HepG2 (cell line): ENCODE results near the gene MYL6. TPM values are rescaled to one million over a fixed set of nuclear protein-coding genes. Genes with fewer than 3 reads are reported as not detected.

Source experiments
- CBX1 ChIP-seq: IDR thresholded peaks from one replicate; pipeline ENCODE4 v1.6.1; 2016; ENCODE audit warnings: antibody characterized with exemption, low read depth
- HOXA7 ChIP-seq: sonication (generic); formaldehyde crosslinking; IDR thresholded peaks from 2 replicates; pipeline ENCODE4 v1.8.1; 2022; ENCODE audit warnings: mild to moderate bottlenecking, missing genetic modification reagents, moderate library complexity
- MXI1 ChIP-seq: IDR thresholded peaks from 3 replicates; pipeline ENCODE4 v1.6.1; 2012; ENCODE audit warnings: low read depth, low read length, inconsistent platforms, borderline replicate concordance
- NFYB ChIP-seq: sonication (generic); formaldehyde crosslinking; IDR thresholded peaks from 2 replicates; pipeline ENCODE4 v1.4.0; 2020; ENCODE audit warnings: missing genetic modification reagents
- ZNF256 ChIP-seq: sonication (generic); formaldehyde crosslinking; conservative IDR thresholded peaks from 2 replicates; pipeline ENCODE4 v1.4.0; 2020; ENCODE audit warnings: missing genetic modification reagents
- ZNF335 ChIP-seq: sonication (generic); formaldehyde crosslinking; IDR thresholded peaks from 2 replicates; pipeline ENCODE4 v1.4.0; 2020; ENCODE audit warnings: missing genetic modification reagents
- ZNF431 ChIP-seq: sonication (generic); formaldehyde crosslinking; IDR thresholded peaks from 2 replicates; pipeline ENCODE4 v1.9.0; 2022; ENCODE audit warnings: missing genetic modification reagents, low read depth, mild to moderate bottlenecking, borderline replicate concordance
- ZNF777 ChIP-seq: sonication (generic); formaldehyde crosslinking; IDR thresholded peaks from 2 replicates; pipeline ENCODE4 v1.4.0; 2020; ENCODE audit warnings: missing genetic modification reagents
- polyA plus RNA-seq, 8 experiments: library from polyadenylated mRNA; depleted of rRNA in 3 of 8; stranded (reverse) in 7 of 8; unstranded in 1 of 8; fragments of >200 nt; fragmentation: Illumina TruSeq in 4 of 8; extraction: Trizol in 4 of 8; gene quantifications; 2 replicates each; pipeline versions ENCODE4 v1.2.1 to v1.2.3, GENCODE V29; 2011 to 2016; ENCODE audit warnings: low read depth in 4 of 8, missing spikeins in 1 of 8, mixed read lengths in 1 of 8; ENCODE audit not compliant: insufficient read depth in 1 of 8
- total RNA-seq, 5 experiments: library from RNA; depleted of rRNA; stranded (reverse); fragments of >200 nt; fragmentation: Illumina TruSeq; extraction: Trizol; gene quantifications; 2 replicates each; pipeline ENCODE4 v1.2.3, GENCODE V29; 2016; ENCODE audit warnings: low read depth in 1 of 5
- TF ChIP-seq, protein P1 (sequence below): sonication (generic); formaldehyde crosslinking; IDR thresholded peaks from 2 replicates; pipeline ENCODE4 v1.9.0; 2022; ENCODE audit warnings: missing genetic modification reagents, mild to moderate bottlenecking, borderline replicate concordance
- TF ChIP-seq, protein P2 (sequence below): sonication (generic); IDR thresholded peaks from 2 replicates; pipeline ENCODE4 v1.6.1; 2016; ENCODE audit warnings: low read depth, borderline replicate concordance
- TF ChIP-seq, protein P3 (sequence below): sonication (generic); formaldehyde crosslinking; IDR thresholded peaks from 2 replicates; pipeline ENCODE4 v1.4.0; 2020; ENCODE audit warnings: missing genetic modification reagents
- TF ChIP-seq, protein P4 (sequence below): sonication (generic); formaldehyde crosslinking; IDR thresholded peaks from 2 replicates; pipeline ENCODE4 v1.4.0; 2020; ENCODE audit warnings: mild to moderate bottlenecking, missing genetic modification reagents
- TF ChIP-seq, protein P5 (sequence below): sonication (generic); formaldehyde crosslinking; IDR thresholded peaks from 2 replicates; pipeline ENCODE4 v1.4.0; 2020; ENCODE audit warnings: missing genetic modification reagents, borderline replicate concordance

The MYL6 gene
- total and polyA plus RNA-seq, 2 of the 13 experiments (the other 11 are each of a cell fraction or from before 2014, with no cell fraction given): 1,127 to 1,192 TPM

DNA sequence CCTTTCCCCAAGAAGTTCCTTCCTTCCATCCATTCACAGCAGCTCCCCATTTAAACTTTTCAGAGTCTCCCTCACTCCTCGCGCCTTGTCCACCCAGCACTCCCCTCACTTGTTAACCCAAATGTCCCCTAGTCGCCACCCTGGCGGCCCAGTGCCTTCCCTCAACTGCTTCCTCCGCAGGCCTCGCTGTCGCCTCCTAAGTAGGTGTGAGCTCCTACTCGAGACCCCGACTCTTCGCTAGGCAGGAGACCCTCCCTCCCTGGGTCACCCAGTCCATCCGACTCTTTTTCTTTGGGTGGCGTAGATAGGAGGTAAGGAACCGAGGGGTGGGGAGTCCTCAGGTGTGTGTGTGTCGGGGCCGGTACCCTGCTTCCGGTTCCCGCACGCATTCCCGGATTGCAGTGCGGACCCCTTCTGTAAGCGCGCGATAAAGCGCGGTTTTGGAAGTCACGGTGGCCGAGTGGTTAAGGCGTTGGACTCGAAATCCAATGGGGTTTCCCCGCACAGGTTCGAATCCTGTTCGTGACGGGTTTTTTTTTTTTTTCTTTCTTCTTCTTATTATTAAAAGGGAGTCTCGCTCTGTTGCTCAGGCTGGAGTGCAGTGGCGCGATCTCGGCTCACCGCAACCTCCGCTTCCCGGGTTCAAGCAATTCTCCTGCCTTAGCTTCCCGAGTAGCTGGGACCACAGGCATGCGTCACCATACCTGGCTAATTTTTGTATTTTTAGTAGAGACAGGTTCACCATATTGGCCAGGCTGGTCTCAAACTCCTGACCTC is 31.9 kb downstream of the MYL6 start (continued):
- TF ChIP-seq, protein P1, sequence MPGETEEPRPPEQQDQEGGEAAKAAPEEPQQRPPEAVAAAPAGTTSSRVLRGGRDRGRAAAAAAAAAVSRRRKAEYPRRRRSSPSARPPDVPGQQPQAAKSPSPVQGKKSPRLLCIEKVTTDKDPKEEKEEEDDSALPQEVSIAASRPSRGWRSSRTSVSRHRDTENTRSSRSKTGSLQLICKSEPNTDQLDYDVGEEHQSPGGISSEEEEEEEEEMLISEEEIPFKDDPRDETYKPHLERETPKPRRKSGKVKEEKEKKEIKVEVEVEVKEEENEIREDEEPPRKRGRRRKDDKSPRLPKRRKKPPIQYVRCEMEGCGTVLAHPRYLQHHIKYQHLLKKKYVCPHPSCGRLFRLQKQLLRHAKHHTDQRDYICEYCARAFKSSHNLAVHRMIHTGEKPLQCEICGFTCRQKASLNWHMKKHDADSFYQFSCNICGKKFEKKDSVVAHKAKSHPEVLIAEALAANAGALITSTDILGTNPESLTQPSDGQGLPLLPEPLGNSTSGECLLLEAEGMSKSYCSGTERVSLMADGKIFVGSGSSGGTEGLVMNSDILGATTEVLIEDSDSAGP (CRISPR knock-in tag): no peak; the same call in 1 of the 2 replicates
- TF ChIP-seq NFYB (CRISPR knock-in tag) (no peak), MXI1 (peak; percentile 63; the same call in 1 of the 3 replicates), HOXA7 (CRISPR knock-in tag) (no peak), ZNF777 (CRISPR knock-in tag) (peak; percentile 64; the same call in 1 of the 2 replicates), ZNF335 (CRISPR knock-in tag) (0 out of 2 replicates have a peak, but pooled peaks have one; percentile 48), ZNF256 (CRISPR knock-in tag) (peak; percentile 39; the same call in 1 of the 2 replicates), ZNF431 (no peak), CBX1 (peak; percentile 68)
- TF ChIP-seq, protein P2, sequence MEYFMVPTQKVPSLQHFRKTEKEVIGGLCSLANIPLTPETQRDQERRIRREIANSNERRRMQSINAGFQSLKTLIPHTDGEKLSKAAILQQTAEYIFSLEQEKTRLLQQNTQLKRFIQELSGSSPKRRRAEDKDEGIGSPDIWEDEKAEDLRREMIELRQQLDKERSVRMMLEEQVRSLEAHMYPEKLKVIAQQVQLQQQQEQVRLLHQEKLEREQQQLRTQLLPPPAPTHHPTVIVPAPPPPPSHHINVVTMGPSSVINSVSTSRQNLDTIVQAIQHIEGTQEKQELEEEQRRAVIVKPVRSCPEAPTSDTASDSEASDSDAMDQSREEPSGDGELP: no peak
- TF ChIP-seq, protein P3, sequence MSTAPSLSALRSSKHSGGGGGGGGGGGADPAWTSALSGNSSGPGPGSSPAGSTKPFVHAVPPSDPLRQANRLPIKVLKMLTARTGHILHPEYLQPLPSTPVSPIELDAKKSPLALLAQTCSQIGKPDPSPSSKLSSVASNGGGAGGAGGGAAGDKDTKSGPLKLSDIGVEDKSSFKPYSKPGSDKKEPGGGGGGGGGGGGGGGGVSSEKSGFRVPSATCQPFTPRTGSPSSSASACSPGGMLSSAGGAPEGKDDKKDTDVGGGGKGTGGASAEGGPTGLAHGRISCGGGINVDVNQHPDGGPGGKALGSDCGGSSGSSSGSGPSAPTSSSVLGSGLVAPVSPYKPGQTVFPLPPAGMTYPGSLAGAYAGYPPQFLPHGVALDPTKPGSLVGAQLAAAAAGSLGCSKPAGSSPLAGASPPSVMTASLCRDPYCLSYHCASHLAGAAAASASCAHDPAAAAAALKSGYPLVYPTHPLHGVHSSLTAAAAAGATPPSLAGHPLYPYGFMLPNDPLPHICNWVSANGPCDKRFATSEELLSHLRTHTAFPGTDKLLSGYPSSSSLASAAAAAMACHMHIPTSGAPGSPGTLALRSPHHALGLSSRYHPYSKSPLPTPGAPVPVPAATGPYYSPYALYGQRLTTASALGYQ (CRISPR knock-in tag): 0 out of 2 replicates have a peak, but pooled peaks have one; percentile 34
- TF ChIP-seq, protein P4, sequence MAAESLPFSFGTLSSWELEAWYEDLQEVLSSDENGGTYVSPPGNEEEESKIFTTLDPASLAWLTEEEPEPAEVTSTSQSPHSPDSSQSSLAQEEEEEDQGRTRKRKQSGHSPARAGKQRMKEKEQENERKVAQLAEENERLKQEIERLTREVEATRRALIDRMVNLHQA (CRISPR knock-in tag): no peak
- TF ChIP-seq, protein P5, sequence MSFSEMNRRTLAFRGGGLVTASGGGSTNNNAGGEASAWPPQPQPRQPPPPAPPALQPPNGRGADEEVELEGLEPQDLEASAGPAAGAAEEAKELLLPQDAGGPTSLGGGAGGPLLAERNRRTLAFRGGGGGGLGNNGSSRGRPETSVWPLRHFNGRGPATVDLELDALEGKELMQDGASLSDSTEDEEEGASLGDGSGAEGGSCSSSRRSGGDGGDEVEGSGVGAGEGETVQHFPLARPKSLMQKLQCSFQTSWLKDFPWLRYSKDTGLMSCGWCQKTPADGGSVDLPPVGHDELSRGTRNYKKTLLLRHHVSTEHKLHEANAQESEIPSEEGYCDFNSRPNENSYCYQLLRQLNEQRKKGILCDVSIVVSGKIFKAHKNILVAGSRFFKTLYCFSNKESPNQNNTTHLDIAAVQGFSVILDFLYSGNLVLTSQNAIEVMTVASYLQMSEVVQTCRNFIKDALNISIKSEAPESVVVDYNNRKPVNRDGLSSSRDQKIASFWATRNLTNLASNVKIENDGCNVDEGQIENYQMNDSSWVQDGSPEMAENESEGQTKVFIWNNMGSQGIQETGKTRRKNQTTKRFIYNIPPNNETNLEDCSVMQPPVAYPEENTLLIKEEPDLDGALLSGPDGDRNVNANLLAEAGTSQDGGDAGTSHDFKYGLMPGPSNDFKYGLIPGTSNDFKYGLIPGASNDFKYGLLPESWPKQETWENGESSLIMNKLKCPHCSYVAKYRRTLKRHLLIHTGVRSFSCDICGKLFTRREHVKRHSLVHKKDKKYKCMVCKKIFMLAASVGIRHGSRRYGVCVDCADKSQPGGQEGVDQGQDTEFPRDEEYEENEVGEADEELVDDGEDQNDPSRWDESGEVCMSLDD (CRISPR knock-in tag): no peak
